ENCODE results near the gene SLC5A2. TPM values are rescaled to one million over a fixed set of nuclear protein-coding genes. Genes with fewer than 3 reads are reported as not detected.
A peak's percentile ranks its signal among the peaks of the same experiment; 100 is the strongest.

Gene SLC5A2
- total and polyA plus RNA-seq, 2 experiments from 2014 or later: 2.5 to 12.7 TPM

- TF ChIP-seq CTCF (IDR thresholded peaks at IDR 0.05; ENCODE audit: poor library complexity) (no peak), EZH2phosphoT487 (IDR thresholded peaks at IDR 0.05; ENCODE audit: low read depth, severe bottlenecking, unreplicated experiment) (no peak), EZH2 (IDR thresholded peaks at IDR 0.05; ENCODE audit: borderline replicate concordance) (no peak)
- Histone ChIP-seq H2AFZ (peak overlapping the region; percentile 29), H3K27me3 (no peaks in the 10 kb centered on the region), H4K20me1 (ENCODE audit: insufficient read depth, poor library complexity, severe bottlenecking) (no peaks in the 10 kb centered on the region), H3K79me2 (no peaks in the 10 kb centered on the region), H3K4me3 (peak overlapping the region; percentile 46), H3K4me1 (ENCODE audit: insufficient read depth) (peaks cover 25% of the 10 kb centered on the region), H3K4me2 (peak overlapping the region; percentile 95), H3K27ac (no peak overlapping the region), H3K36me3 (replicated peaks; ENCODE audit: insufficient read depth, low read depth) (no peaks in the 10 kb centered on the region), H3K9me2 (replicated peaks; ENCODE audit: insufficient read depth) (no peaks in the 10 kb centered on the region), H3K9me3 (ENCODE audit: low read depth) (no peaks in the 10 kb centered on the region)
- no peak for DNase-seq (ENCODE audit: low spot score)
- WGBS (ENCODE audit: low lambda C conversion rate, missing lambda C conversion rate): 48% methylated on average over 67 of the region's 77 CpGs
These were observed 5.8 kb downstream of the SLC5A2 start for GRCh38 chr16:31488468-31489297.

- Histone ChIP-seq H3K79me2 (no peaks in the 10 kb centered on the region), H3K4me2 (no peak overlapping the region), H3K27ac (no peak overlapping the region), H2AFZ (no peak overlapping the region), H3K9me3 (ENCODE audit: low read depth) (no peaks in the 10 kb centered on the region), H3K36me3 (replicated peaks; ENCODE audit: insufficient read depth, low read depth) (no peaks in the 10 kb centered on the region), H3K4me1 (ENCODE audit: insufficient read depth) (peaks cover 25% of the 10 kb centered on the region), H3K9me2 (replicated peaks; ENCODE audit: insufficient read depth) (no peaks in the 10 kb centered on the region), H4K20me1 (ENCODE audit: insufficient read depth, poor library complexity, severe bottlenecking) (no peaks in the 10 kb centered on the region), H3K27me3 (no peaks in the 10 kb centered on the region), H3K4me3 (no peak overlapping the region)
- TF ChIP-seq CTCF (IDR thresholded peaks at IDR 0.05; ENCODE audit: poor library complexity): no peak
- no peak for TF ChIP-seq EZH2 (IDR thresholded peaks at IDR 0.05; ENCODE audit: borderline replicate concordance)
- 92% methylated on average over 7 of the region's 7 CpGs for WGBS (ENCODE audit: low lambda C conversion rate, missing lambda C conversion rate)
- no peak for DNase-seq (ENCODE audit: low spot score)
These were observed 6.3 kb downstream of the SLC5A2 start for GRCh38 chr16:31489298-31489564.

GRCh38 chr16:31489616-31490584 is 7.0 kb downstream of the SLC5A2 start:
- no peak for TF ChIP-seq CTCF (IDR thresholded peaks at IDR 0.05; ENCODE audit: poor library complexity)
- TF ChIP-seq EZH2phosphoT487 (IDR thresholded peaks at IDR 0.05; ENCODE audit: low read depth, severe bottlenecking, unreplicated experiment): no peak
- TF ChIP-seq EZH2 (IDR thresholded peaks at IDR 0.05; ENCODE audit: borderline replicate concordance): no peak
- H3K27ac ChIP-seq: no peak overlapping the region
- H2AFZ ChIP-seq: no peak overlapping the region
- no peak for DNase-seq (ENCODE audit: low spot score)
- no peaks in the 10 kb centered on the region for H3K36me3 ChIP-seq (replicated peaks; ENCODE audit: insufficient read depth, low read depth)
- no peaks in the 10 kb centered on the region for H3K9me3 ChIP-seq (ENCODE audit: low read depth)
- H3K9me2 ChIP-seq (replicated peaks; ENCODE audit: insufficient read depth): no peaks in the 10 kb centered on the region
- H3K79me2 ChIP-seq: no peaks in the 10 kb centered on the region
- H3K4me3 ChIP-seq: no peak overlapping the region
- H3K4me2 ChIP-seq: no peak overlapping the region
- peaks cover 21% of the 10 kb centered on the region for H3K4me1 ChIP-seq (ENCODE audit: insufficient read depth)
- H4K20me1 ChIP-seq (ENCODE audit: insufficient read depth, poor library complexity, severe bottlenecking): no peaks in the 10 kb centered on the region
- H3K27me3 ChIP-seq: no peaks in the 10 kb centered on the region
- WGBS (ENCODE audit: low lambda C conversion rate, missing lambda C conversion rate): 96% methylated on average over 22 of the region's 22 CpGs
